Right hindlimb (tissue), 1 donor: ENCODE results near the gene NUFIP1.
"Not testable (repeated sequence)": the region's sequence is repeated elsewhere in the genome, so short reads cannot be mapped to it uniquely, and the experiment has no call there.

Source experiments
- DNase-seq: peaks from one replicate; pipeline ENCODE4 v3.0.0-alpha.2; 2018

The NUFIP1 gene

DNA sequence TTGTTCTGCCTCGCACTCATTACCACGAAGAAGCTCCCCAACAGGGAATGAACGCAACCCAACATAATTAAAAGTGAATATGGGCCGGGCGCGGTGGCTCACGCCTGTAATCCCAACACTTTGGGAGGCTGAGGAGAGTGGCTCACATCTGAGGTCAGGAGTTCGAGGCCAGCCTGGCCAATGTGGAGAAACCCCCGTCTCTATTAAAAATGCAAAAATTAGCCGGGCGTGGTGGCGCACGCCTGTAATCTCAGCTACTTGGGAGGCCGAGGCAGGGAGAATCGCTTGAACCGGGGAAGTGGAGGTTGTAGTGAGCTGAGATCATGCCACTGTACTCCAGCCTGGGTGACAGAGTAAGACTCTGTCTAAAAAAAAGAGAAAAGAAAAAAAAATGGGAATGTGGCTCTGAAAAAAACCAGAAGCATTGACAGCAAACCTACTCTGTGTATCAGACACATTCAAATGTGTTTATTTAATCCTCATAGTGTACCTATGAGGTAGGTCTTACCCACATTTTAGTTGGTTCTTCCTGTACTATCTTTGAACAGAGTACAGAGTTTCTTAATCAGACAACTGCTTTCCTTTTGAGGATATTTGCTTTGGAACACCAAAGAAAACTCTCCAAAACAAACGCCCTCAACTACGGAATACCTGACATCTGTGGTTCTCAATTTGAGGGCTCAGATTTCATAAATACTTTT is 70.0 kb downstream of the NUFIP1 start:
- DNase-seq, result no peak

DNA sequence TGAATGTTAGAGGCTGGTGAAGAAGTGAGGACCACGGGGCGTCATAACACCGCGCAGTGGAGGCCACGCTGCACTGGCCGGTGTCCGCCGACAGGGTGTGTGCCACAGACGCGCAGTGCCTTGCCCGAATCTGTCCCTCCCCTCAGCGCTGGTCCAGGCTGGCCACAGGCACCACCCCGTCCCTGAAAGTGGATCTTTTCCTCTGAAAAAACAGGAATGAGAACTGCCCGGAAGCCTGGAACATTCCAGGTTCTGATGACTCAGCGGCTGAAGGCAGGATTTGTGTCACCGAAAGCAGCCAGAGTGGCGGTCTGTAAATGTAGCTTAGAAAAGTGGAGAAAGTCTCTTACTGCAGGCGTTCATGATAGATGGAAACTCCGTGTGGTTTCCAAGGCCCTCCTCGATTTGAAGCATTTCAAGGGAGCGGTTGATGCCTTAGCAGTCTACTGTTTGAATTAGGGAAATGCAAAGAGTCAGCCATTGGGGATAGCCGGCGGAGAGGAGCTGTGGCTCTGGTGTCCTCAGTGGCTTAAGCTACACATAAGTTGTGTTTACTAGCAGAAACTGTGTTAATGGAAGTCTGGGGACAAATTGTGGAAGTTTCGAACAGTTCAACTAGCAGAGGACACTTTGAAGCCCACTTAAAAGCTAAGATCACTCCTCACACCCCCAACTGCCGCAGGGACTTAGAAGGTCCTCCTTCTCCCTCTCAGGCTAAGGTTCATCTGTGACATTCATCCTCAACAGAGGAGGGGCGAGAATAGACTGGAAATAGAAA is 70.8 kb downstream of the NUFIP1 start:
- peak; percentile 95 for DNase-seq

DNA sequence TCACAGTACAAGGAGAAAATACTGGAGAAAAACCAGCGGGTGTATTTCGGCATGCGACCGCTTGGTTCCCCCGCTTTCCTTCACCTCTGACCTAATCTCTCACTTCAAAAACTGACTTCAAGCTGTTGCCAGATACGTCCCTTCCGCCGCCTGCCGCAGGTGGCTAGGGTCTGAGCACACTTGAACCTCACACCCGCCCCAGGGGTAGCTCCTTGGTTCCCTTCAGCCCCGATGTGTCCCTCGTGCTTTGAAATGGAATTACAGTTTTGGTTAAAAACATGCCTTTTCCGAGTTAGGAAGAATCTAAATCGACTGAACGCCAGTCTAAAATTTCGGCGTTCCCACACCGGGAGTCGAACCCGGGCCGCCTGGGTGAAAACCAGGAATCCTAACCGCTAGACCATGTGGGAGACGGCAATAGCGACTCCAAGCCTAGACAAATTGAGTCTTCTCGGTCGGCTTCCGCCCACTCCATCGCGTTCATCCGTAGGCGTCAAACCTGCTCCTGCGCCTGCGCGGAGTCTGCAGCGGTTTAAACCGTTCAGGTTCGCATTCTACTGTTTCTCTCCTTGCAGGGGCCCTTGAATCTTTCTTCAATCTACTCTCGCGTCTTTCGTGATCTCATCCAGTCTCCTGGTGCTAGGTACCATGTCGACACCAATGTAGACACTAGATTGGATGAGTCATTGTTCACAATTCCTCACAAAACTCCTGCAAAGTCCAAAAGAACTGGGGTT is 71.5 kb downstream of the NUFIP1 start:
- DNase-seq, result peak; percentile 98

DNA sequence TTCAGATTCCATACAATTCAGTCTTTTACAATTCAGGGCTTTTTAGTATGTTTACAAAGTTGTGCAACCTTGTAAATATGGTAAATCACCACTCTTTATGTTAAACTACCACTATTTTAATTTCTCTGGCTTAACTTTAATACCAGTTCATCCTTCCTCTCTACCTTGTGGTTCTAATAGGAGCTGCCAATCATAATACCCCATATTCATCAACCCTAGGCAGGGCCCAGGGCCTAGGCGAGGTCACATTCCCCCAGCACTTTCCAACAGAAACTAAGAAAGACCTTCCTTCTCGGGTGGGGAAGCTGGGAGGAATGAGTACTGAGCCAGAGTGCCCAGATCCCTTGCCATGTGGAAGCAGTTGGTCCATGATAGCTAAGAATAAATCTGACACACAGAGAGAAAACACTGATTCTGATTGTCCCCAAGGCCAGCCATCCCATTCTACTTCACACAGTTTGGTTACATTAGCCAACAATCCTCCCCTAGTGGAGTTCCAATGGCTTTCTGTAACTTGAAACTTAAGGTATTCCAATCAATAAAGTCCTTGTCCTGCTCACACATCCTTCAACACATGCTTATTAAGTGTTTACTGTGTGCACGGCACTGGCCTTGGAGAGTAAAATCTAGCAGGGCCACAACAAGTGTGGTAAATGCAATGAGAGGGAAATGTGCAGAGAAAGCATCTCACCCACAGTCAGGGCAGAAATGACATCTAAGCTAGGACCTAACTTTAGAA is 76.8 kb downstream of the NUFIP1 start:
- DNase-seq, result no peak

DNA sequence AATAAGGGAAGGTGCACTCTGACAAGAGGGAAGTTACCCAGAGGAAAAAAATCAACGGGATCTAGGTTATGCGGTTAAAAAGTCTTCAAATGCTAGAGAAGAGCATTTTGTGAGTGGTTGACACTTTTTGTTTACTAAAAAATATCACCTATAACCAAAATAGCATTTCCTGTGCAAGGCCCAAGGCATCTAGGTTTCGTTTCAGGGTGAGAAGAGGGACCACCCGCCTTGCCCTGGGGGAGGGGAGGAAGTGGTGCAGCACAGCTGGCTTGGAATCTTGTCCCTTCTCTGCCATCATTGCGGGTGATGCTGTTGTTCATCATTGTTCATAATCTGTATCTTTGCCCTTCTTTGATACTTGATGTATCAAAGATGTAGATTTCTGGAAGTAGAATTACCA is 80.6 kb downstream of the NUFIP1 start:
- no peak for DNase-seq

DNA sequence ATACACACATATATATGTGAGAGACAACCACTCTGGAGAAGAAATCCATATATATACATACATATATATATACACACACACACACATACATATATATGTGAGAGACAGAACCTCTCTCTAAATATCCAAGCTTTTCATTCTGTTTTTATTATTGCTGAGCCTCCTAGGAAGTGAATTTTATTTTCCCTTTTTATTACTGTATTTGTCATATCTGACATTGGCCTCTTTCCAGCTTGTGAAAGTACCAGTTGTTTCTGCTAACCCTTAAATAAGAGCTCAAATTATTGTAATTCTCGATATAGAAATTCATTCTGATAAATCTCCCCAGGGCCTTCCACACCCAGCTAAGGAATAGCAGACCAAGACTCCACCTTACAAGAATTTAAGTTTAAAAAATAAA is 81.0 kb downstream of the NUFIP1 start:
- no peak for DNase-seq

DNA sequence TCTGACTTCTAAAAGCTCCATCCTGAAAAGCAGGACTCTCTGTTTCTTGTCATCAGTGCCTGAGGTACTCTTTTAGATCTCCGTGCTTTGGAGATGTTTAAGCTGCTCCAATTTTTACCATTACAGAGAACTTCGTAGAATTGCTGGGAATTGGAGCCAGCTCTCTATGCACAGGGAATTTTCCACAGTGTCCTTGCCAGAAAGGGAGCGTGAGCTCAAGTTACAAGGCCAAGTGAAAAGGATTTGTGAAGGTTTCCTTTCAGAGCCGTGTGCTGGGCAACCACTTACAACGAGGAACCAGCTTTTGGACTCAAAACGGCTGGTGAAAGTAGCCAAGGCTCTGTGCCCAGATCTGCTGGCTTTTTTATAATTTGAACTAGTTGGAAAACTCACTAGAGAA is 82.6 kb downstream of the NUFIP1 start:
- DNase-seq, result peak; percentile 94

DNA sequence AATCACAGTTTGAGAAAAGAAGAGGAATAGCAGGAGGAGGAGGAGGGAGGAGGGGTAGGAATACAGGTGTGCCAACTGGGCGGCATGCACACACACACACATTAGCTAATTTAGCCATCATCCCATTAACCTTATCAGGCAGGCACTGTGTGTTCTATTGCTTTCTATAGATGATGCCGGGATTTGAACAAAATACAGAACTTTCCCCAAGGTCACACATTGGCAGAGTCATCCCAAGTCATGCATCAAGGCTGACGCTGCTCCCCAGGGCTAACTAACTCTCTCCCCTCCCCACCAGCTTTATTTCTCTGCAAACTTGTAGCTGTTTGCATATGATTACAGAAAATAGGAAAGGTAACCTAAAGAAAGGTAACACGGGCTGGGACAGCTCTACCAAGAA is 83.0 kb downstream of the NUFIP1 start:
- no peak for DNase-seq

DNA sequence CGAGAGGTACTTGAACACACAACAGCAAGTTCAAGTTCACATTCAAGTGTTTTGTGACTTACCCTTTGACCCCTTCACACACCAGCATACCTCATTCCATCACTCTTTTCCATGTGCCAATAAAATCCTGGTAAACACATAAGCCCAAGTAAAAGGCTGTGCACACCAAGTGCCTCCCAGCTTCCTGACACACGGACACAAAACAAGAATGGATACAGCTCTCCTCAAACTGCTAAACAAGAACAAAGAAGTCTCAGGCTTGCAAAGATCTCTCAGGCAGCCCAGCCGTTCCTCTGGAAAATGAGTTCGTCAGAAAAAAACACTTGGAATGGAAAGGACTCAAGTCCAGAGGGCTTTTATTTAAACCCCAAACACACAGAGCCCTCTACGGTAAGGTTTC is 83.7 kb downstream of the NUFIP1 start:
- peak; percentile 38 for DNase-seq

DNA sequence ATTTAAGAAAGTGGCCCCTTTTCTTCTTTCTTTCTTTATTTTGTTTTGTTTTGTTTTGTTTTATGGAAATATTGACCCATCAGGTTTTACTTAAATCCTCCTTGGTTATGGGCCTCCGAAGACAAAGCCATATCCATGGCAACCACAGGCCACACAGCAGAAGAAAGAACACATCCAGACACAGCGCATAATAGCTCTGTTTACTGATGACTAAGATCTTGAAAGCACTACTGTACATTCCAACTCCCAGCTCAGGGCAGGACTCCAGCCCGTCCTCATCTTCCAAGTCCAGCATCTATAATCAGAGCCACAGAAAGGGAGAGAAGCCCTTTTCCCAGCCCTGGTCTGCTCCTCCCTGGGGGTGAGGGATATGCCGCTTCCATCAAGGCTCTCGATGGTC is 84.3 kb downstream of the NUFIP1 start:
- DNase-seq, result peak; percentile 93

DNA sequence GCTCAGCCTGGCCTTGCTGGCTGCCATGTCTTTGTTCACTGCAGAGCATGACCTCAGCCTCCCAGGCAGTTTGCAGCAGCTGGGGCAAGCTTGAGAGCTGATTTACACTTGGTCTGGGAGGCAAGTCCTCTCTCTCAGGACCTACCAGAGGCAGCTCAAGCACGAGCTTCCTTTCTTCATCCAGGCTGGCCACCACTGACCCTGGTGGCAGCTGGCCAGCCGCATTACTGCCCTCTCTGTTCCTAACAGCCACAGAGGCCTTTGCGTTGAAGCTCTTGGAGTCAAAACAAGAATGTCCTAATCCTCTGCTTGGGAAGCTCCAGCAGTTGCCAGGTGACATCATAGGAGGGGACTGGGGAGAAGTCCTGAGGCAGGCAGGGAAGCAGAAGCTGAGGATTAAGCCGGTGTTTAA is 85.7 kb downstream of the NUFIP1 start:
- DNase-seq, result peak; percentile 95

DNA sequence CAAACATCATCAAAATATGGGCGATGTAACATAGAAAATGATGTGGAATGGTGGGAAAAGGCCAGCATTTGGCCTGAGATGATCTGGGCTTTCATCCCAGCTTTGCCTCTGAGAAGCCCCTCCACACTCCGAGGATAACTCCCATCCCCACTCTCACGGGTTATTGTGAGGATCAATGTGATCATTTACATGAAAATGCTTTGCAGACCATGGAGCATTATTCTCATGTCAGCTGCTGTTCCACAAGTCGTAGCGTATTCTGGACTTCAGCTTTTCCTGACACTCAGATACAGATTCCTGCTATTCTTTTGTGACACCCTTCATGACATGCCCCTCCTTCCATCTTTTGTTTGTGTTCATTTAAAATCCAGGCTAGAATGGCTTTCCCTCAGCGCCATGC is 86.5 kb downstream of the NUFIP1 start:
- DNase-seq, result no peak

DNA sequence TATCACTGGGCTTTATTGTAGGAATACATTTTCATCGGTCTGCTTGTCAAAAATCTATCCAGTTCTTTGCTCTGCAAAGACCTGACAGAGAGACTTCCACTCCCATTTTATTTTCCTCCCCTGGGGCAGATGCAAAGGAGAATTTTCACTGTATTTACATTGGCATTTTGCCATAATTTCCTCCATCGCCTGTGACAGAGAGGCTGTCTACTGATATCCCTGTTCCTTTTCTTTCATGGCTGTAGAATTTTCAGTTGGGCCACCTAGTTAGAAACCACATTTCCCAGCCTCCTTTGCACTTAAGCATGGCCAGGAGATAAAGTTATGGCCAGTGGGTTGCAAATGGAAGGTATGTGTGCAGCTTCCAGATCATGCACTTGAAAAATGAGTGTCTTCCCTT is 89.3 kb downstream of the NUFIP1 start:
- DNase-seq, result no peak

DNA sequence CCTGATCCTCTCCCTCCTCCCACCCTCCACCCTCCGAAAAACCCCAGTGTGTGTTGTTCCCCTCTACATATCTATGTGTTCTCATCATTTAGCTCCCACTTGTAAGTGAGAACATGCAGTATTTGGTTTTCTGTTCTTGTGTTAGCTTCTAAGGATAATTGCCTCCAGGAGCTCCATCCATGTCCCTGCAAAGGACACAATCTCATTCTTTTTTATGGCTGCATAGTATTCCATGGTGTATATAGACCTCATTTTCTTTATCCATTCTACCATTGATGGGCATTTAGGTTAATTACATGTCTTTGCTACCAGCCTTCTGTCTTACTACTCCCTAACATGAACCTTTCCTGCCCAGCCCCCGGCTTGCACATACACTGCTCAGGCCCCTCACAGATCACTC is 91.0 kb downstream of the NUFIP1 start:
- DNase-seq, result not testable (repeated sequence)

DNA sequence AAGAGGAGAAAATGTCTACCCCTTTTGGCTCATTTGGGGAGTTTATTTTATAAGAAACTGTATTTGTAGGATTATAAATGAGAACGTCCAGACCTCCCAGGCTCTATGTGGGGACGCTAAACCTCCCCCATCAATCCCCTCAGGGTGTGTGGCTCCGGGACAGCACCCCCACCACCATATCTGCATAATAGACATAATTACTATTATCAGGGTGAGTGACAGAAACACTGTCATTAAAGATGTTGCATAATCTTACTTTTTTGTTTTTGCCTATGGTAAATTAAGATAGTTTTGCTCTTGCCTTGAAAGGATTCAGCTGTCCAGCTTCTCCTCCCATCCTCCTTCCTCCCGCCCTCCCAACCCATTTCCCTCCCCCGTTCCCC is 93.3 kb downstream of the NUFIP1 start:
- no peak for DNase-seq

DNA sequence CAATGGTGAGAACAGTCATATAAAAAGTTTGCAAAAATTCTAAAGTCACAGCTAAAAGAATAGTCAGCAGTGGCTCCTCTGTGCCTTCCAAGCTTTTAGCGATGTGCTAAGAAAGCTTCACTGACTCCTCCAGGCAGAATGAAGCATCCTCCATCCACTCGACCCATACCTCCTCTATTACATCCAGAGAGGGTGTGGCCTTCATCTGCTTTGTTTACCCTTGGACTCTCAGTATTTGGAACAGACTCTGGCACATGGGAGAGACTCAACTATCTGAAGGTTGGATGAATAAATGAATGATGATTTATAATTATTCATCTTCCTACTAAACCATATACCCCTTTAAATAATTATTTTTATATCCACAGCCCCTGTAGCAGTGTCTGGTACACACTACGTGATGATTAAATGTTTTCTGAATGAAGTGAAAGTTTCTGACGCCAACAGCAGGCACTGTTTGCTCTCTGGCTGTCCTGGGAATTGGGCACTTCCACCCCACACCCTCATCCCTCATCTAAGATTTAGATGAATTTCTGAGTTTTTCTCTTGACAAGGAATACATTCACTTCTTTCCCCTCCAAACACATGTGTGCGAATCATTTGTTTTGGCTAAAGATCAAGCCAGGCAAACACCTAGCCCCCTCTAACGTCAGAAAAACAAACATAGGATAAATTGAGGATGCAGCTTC is 93.9 kb downstream of the NUFIP1 start:
- DNase-seq, result no peak

DNA sequence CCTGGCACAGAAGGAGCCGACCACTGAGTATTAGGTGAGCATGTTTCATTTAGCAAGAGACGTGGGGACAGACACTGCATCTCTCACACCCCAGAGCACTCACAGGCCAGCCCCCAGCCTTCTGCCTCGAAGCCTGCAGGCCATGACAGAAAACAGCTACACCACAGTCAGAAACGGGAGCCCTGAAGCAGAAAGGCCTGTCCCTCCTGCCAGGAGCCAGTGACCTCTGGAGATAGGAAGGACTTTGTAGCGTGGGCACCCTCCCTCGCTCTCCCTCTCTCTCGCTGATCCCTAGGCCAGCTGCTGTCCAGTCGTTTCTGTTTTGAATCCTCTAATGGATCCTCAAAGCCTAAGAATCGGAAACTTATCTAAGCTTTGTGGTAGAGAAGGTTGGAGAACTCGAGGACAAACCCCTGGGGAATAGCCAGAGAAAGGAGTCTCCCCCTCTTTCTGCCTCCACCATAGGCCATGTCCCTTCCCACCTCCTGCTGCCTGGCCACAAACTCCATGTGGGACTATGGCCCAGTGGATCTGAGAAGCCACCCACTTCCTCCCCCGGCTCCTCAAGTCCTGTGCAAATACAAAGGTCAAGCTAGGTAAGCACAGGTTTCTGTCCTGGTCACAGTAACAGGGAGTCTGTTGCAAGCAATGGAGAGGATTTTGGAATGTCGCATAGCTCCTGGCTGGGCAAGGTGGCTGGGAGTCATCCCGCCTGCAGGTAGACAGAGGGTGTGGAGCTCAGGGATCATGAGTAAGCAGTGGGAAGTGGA is 95.1 kb downstream of the NUFIP1 start:
- no peak for DNase-seq
